Loucy (cell line): ENCODE measurements around the gene PKP3.

ENCODE experiments used
- CTCF ChIP-seq: fragments of 200-600 bp; sonication (generic); conservative IDR thresholded peaks from 2 replicates; pipeline ENCODE4 v1.5.1; 2014; ENCODE audit warnings: mild to moderate bottlenecking, antibody characterized with exemption, low read length
- EZH2phosphoT487 ChIP-seq: fragments of 200-600 bp; IDR thresholded peaks from 2 replicates; pipeline ENCODE4 v1.6.1; 2018; ENCODE audit warnings: antibody characterized with exemption, mild to moderate bottlenecking, moderate library complexity, borderline replicate concordance

- TF ChIP-seq CTCF (no peak), EZH2phosphoT487 (no peak)
These were observed 10.7 kb downstream of the PKP3 start for GRCh38 chr11:404551-405264.
